HL-60 (cell line): ENCODE results near the gene KCNJ12.

ENCODE experiments used
- DNase-seq, 2 experiments: peaks; one replicate each; pipeline ENCODE4 v3.0.0-alpha.2; 2010 to 2020; ENCODE audit warnings: low read depth in 1 of 2, low spot score in 1 of 2
- H3K27ac ChIP-seq: fragments of 250-450 bp; sonication (Bioruptor Pico); replicated peaks from 2 replicates; pipeline ENCODE4 v1.5.1; 2020; ENCODE audit warnings: mild to moderate bottlenecking, moderate library complexity
- H3K27me3 ChIP-seq: fragments of 250-450 bp; sonication (Bioruptor Pico); 2 replicates; pipeline ENCODE4 v1.5.1; 2021; ENCODE audit warnings: mild to moderate bottlenecking, moderate library complexity; ENCODE audit not compliant: insufficient read depth, poor library complexity, severe bottlenecking
- H3K4me3 ChIP-seq: replicated peaks from 2 replicates; pipeline ENCODE4 v1.5.1; 2011; ENCODE audit warnings: mild to moderate bottlenecking, control low read depth, low read length; ENCODE audit not compliant: insufficient read depth
- GABPA ChIP-seq: IDR thresholded peaks from 2 replicates; pipeline ENCODE4 v1.6.1; 2012; ENCODE audit warnings: low read depth
- POLR2AphosphoS5 ChIP-seq: IDR thresholded peaks from 2 replicates; pipeline ENCODE4 v1.6.1; 2012; ENCODE audit warnings: low read depth
- SPI1 ChIP-seq: IDR thresholded peaks from 2 replicates; pipeline ENCODE4 v1.6.1; 2012; ENCODE audit warnings: low read depth, mild to moderate bottlenecking, borderline replicate concordance
- TF ChIP-seq, protein P1 (sequence below): IDR thresholded peaks from one replicate; pipeline ENCODE4 v1.5.1; 2011; ENCODE audit warnings: low read length, control low read depth, inconsistent platforms; ENCODE audit not compliant: insufficient read depth
- TF ChIP-seq, protein P2 (sequence below): IDR thresholded peaks from 2 replicates; pipeline ENCODE4 v1.6.1; 2012; ENCODE audit warnings: low read depth; ENCODE audit not compliant: insufficient replicate concordance

Gene KCNJ12

DNA sequence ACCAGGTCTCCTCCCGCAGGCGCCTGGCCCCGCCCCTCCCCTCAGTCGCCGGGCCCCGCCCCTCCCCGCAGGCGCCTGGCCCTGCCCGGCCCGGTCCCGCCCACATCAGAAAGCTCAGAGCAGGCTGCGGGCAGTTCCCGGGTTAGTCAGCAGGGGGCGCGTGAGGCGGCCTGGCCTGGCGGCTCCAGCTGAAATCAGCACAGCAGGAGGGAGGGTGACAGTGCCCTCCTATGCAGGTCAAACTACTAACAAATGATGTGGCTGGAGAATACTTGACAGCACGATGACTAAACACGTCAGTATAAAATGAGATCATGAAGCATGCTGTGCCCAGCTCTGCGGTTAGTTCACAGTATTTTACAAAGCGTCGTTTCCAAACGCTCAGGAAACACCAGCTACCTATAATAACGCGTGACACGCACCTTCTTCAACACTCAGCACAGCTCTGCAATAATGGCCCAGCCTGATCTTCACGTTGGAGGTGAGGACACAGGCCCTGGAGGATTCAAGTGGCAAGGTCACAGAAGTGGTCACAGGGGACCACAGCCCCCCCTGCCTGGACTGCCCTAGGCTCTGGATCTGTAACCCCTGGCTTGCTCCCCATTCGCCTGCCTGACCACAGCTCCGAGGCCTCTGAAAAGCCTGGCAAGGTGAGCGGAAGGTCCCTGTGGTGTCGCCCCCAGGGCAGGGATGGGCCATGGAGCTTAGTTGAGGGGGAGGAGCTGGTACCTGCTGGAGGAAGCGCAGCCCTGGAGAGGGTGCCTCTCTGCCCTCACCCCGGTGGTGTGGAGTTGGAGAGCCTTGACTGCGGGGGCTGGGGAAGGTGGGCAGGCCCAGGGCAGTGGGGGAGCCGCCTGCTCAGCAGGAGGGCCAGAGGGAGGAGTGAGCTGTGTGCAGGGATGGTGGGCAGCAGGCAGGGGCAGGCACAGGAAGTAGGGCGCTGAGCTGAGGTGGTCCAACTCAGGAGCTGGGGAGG lies 81.2 kb downstream of the KCNJ12 start:
- H3K27ac ChIP-seq, result no peak overlapping the region
- peak; percentile 46 to 76 for DNase-seq
- H3K4me3 ChIP-seq, result no peak overlapping the region
- TF ChIP-seq SPI1 (no peak), POLR2AphosphoS5 (no peak)
- TF ChIP-seq, protein P1, sequence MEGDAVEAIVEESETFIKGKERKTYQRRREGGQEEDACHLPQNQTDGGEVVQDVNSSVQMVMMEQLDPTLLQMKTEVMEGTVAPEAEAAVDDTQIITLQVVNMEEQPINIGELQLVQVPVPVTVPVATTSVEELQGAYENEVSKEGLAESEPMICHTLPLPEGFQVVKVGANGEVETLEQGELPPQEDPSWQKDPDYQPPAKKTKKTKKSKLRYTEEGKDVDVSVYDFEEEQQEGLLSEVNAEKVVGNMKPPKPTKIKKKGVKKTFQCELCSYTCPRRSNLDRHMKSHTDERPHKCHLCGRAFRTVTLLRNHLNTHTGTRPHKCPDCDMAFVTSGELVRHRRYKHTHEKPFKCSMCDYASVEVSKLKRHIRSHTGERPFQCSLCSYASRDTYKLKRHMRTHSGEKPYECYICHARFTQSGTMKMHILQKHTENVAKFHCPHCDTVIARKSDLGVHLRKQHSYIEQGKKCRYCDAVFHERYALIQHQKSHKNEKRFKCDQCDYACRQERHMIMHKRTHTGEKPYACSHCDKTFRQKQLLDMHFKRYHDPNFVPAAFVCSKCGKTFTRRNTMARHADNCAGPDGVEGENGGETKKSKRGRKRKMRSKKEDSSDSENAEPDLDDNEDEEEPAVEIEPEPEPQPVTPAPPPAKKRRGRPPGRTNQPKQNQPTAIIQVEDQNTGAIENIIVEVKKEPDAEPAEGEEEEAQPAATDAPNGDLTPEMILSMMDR, result peak; percentile 68
- H3K27me3 ChIP-seq, result peaks cover 3% of the 10 kb centered on the region

DNA sequence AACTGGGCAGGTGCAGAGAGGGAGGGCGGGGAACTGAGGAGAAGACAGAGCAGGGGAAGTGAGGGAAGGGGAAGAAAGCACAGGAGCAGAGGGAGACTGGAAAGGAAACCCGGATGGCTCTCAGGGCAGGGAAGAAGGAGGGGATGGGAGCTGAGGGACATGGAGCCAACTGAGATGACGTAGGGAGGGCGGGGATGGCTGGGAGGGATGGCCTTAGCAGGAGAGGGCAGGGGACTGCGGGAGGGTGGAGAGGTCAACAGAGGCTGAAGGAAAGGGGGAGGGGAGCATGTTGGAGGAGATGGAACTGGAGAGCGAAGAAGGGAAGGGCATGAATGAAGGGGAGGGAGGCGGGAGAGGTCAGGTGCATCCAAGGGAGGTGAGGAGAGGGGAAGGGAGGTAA lies 81.9 kb downstream of the KCNJ12 start:
- no peak overlapping the region for H3K4me3 ChIP-seq
- no peak for DNase-seq
- H3K27ac ChIP-seq, result no peak overlapping the region
- no peak for TF ChIP-seq GABPA
- no peak for TF ChIP-seq POLR2AphosphoS5
- TF ChIP-seq, protein P1, result no peak
- no peak for TF ChIP-seq SPI1
- TF ChIP-seq, protein P2, sequence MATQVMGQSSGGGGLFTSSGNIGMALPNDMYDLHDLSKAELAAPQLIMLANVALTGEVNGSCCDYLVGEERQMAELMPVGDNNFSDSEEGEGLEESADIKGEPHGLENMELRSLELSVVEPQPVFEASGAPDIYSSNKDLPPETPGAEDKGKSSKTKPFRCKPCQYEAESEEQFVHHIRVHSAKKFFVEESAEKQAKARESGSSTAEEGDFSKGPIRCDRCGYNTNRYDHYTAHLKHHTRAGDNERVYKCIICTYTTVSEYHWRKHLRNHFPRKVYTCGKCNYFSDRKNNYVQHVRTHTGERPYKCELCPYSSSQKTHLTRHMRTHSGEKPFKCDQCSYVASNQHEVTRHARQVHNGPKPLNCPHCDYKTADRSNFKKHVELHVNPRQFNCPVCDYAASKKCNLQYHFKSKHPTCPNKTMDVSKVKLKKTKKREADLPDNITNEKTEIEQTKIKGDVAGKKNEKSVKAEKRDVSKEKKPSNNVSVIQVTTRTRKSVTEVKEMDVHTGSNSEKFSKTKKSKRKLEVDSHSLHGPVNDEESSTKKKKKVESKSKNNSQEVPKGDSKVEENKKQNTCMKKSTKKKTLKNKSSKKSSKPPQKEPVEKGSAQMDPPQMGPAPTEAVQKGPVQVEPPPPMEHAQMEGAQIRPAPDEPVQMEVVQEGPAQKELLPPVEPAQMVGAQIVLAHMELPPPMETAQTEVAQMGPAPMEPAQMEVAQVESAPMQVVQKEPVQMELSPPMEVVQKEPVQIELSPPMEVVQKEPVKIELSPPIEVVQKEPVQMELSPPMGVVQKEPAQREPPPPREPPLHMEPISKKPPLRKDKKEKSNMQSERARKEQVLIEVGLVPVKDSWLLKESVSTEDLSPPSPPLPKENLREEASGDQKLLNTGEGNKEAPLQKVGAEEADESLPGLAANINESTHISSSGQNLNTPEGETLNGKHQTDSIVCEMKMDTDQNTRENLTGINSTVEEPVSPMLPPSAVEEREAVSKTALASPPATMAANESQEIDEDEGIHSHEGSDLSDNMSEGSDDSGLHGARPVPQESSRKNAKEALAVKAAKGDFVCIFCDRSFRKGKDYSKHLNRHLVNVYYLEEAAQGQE, result no peak
- H3K27me3 ChIP-seq, result peaks cover 3% of the 10 kb centered on the region

DNA sequence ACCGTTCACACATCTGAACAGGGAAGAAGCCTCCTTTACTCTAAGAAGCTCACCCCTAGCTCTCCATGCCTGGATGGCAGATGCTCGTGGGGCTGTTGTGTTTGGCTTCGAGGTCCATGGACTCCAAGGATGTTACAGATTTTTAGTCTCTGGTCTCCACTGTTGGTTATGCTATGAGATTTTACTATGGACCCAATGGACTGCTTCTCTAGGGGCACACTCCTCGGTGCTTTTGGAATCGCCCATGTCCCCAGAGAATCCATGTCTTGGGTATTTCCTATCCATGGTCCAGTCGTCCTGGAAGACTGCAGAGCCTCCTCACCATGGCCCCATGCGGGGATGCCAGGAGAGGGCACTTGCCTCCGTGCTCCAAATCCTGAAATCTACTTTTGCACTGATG lies 83.4 kb downstream of the KCNJ12 start:
- TF ChIP-seq SPI1, result no peak
- TF ChIP-seq, protein P2, result no peak
- no peak for TF ChIP-seq GABPA
- TF ChIP-seq POLR2AphosphoS5, result no peak
- TF ChIP-seq, protein P1, result no peak
- no peak overlapping the region for H3K4me3 ChIP-seq
- DNase-seq, result no peak
- H3K27me3 ChIP-seq, result peaks cover 14% of the 10 kb centered on the region
- H3K27ac ChIP-seq, result no peak overlapping the region
